NCI-H1105 treated with DMSO at 0.1 percent for 48 hours (cell line): ENCODE results near the gene GPI.

Experiments
- DNase-seq: peaks from one replicate; lab custom pipeline; 2025; lab: John Stamatoyannopoulos, UW

The GPI gene

DNA sequence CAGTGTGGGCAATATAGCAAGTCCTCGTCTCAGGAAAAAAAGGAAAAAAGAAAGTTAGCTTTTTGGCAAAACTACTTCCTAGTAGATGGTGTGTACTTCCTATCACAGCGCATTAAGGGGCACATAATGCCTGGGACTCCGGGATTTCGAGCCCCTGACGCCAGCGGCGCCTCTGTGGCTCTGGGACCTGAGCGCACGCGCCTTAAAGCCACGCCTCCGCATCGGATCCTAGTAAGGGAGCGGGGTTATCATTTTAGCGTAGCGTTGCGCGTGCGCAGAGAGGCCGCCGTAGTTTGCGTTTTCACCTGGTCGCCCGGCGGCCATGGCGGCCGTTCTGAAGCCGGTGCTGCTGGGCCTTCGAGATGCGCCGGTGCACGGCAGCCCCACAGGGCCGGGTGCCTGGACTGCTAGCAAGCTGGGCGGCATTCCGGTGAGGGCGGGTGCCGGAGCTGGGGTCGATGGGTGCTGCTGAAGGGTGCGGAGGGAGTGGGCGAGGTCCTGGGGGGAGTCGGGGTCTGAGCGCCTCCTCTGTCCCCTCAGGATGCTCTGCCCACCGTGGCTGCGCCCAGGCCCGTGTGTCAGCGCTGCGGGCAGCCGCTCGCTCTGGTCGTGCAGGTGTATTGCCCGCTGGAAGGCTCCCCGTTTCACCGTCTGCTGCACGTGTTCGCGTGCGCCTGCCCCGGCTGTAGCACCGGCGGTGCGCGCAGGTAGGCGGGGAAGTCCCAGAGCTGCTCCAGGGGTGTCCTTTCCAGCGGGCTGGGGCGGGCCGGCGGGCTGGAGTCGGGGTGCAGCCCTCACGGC, 39.3 kb downstream of the GPI start, which contains the start of gene PDCD2L:
Gene PDCD2L, plus strand, starts transcription at position 291 of the 801 bp plus-strand sequence. Its CDS starts 32 bp downstream, at position 323.
- DNase-seq, result peak; percentile 95

DNA sequence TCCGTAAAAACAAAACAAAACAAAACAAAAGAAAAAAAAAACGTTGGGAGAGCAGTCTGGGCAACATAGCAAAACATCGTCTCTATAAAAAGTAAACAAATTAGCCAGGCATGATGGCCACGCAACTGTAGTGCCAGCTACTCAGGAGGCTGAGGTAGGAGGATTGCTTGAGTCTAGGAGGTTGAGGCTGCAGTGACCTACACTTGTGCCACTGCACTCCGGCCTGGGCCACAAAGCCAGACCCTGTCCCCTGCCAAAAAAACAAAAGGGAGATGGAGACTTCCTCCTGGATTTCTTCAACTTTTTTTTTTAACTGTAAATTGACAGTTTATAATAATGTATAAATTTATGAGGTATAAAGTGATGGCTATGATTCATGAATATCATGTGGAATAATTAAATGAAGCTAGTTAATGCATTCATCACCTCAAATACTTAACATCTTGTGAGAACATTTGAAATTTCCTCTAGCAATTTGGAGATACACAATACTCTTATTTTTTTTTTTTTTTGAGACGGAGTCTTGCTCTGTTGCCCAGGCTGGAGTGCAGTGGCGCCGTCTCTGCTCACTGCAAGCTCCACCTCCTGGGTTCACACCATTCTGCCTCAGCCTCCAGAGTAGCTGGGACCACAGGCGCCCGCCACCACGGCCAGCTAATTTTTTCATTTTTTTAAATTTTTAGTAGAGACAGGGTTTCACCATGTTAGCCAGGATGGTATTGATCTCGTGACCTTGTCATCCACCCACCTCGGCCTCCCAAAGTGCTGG, 41.1 kb downstream of the GPI start:
- DNase-seq, result no peak

DNA sequence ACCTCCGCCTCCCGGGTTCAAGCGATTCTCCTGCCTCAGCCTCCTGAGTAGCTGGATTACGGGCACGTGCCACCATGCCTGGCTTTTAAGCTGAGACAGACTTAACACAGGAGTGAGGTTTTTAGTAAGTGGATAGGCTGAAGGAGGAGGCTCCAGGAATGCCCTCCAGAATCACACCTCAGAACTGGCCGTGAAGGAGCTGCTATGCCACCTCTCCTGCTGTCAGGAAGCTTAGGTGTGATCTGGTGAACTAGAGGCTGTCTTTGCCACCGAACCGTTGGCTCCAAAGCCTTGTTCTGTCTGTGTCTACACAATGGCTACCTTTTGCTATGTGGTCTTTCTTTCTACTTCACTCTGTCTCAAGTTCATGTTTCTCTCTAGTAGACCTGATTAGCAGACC, 43.4 kb downstream of the GPI start:
- DNase-seq, result no peak

DNA sequence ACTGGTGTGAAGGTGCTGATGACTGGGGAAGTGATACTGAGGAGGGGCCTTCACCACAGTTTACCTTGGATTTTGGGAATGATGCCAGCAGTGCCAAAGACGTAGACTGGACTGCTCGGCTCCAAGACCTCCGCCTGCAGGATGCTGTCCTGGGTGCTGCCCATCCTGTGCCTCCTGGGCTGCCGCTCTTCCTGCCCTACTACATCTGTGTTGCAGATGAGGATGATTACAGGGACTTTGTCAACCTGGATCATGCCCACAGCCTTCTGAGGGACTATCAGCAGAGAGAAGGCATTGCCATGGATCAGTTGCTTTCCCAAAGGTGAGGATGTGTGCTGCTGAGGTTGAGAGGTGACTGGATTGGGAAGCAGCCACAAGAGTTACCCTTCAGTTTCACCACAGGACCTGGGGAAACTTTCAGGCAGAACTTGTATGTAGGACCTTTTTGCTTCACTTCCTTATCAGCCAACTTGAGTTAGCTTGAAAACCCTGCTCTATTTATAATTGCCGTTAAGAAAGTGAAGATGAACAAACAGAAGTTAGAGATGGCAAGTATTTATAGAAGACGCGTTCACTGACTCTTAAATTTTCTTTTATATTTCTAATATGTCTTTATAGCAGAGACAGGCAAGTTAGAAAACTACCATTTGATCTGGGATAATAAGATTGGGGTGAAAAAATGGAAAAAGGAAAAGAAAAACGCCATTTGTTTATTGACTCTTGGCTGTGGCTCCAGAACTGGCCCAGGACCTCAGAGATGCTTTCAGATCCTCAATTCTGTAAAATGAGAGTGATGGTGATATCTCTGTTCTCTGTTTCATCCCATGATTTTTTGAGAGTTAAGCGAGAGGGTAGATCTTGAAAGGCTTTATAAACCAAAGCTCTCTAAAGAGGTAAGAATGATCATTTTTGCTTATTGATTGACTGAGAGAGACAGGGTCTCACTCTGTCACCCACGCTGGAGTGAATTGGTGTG, 44.5 kb downstream of the GPI start:
- DNase-seq, result no peak

DNA sequence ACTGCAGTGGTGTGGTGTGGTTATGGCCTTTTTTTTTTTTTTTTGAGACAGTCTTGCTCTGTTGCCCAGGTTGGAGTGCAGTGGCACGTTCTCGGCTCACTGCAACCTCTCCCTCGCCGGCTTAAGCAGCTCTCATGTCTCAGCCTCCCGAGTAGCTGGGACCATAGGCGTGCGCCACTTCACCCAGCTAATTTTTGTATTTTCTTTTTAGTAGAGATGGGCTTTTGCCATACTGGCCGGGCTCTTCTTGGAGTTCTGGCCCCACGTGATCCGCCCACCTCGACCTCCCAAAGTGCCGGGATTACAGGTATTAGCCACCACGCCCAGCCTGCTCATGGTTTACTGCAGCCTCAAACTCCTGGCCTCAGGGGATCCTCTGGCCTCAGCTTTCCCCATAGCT, 46.2 kb downstream of the GPI start:
- no peak for DNase-seq

DNA sequence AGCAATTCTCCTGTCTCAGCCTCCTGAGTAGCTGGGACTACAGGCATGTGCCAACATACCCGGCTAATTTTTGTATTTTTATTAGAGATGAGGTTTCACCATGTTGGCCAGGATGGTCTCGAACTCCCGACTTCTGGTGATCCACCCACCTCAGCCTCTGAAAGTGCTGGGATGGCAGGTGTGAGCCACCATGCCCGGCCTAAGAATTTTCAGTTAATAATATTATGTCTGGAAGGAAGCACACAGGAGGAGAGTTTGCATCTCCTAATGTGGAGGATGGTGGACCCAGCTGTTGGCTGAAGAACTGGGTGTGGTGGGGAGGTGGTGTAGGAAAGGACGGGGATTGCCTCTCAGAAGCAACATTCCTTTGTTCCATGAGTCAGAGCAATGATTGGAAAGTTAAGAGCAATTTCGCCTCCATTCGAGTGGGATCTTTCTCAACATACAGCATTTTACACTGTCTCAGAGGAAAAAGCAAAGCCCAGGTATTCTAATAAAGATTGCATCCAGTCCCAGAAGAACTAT, 51.1 kb downstream of the GPI start:
- DNase-seq, result no peak

DNA sequence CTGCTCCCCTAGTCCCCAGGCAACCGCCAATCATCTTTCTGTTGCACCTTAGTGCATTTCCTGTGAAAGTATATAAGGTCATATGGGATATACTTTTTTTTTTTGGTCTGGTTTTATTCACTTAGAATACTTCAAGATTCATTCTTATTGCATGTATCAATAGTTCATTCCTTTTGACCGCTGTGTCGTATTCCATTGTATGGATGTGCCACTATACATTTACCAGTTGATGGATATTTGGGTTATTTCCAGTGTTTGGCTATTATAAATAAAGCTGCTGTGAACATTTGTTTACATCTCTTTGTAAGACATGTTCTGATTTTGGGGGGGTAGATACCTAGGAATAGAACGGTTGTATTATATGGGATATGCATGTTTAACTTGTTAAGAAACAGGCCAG, 53.3 kb downstream of the GPI start:
- DNase-seq, result no peak

DNA sequence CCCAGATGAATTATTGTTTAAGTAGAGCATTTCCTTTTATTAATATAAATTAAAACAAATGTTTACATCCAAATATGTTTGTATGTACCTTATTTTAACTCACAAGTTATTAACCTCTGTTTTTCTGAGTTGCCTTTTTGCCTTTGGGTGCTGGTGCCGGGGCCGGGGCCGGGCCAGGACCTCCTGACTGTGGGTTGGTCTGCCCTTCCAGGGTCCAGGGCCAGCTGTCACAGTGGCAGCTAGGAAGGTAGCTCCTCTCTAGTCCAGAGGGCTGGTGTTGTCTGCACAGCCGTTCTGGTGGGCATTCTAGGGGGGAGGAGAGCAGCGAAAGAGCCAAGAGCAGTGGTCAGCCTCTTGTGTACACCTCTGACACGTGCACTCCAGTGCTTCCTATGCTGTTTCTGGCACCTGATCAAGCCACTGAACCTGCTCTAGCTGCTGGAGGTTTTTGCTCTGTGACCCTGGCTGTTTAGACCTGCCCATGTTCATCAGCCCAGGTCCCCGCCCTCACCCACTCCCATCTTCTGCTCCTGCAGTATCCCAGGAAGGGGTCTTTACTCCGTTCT, 61.2 kb downstream of the GPI start:
- DNase-seq, result no peak

DNA sequence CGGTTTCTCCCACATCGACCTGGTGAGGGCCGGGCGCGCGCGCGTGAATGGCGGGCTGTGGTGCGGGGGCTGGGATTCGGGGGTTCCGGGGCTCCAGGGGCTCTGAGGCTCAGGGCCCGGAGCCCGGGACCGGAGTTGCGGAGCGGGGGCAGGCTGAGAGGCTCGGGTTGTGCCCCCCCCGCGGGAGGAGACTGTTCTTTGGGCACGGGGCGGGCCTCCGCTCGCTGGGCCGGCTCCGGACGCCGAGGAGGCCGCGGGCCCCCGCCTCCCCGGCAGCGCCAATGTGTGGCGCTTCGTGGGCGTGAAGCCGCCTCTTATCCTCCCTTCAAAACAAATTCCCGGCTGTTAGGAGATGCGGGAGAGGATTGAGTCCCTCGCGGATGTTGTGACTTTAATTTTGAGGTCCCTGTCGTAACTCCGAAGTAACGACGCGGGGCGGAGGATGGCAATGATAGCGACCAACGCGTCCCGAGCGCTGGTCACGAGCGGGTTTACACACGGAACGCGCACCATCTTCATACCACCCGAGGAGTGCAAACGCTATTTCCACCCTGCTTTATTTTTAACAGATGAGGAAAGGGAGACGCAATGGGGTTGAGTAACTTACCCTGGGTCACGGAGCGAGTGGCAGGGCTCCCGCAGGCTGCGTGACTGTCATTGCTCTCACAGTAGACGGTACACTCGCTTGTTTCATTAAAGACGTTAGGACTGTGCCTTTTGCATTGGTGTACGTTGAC, 63.7 kb downstream of the GPI start:
- DNase-seq, result no peak

DNA sequence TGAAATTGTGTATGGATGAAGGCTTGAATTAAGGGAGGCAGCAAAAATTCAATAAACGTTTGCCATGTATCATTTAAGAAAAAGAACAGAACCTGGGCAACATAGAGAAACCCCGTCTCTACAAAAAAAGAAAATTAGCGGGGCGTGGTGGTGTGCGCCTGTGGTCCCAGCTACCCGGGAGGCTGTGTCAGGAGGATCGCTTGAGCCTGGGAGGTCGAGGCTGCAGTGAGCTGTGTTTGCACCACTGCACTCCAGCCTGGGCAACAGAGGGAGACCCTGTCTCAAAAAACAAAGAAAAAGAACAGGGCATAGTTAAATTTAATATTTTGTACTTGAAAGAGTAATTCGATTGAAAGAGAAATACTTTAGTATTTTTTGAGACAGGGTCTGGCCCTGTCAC, 64.6 kb downstream of the GPI start:
- no peak for DNase-seq

DNA sequence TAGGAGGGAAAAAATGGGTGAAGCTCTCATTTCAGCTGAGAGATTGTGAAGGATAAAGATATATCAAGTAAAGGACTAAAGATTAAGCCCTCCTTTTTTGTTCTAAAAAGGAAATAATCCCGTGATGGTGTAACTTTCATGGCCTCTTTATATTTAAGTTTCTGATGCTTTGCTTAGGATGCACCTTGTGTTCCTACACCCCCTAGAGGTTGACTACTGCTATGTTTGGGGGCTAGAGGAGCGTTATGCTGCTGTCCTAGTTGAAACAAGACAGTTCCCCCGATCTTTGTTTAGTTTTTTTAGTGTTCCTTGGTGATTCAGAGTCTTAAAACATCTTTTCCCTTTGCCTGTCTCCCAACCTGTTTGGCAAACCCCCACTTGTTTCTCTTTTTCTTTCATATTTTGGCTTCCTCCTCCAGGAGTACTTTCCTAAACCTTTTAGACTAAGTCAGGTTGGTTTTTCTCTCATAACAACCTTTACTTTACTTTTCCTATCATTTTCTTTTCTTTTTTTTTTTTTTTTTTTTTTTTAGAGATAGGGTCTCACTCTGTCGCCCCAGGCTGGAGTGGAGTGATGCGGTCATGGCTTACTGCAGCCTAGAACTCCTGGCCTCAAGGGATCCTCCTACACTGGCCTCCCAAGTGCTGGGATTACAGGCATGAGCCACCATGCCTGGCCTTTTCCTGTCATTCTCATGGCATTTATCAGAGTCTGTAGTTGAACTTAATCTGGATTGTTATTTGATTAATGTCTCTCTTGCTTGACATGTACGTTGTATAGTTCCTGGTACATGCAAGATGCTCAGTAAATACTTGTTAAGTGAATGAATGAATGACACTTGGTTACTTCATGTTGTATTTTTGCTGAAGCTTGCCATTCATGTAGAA, 66.0 kb downstream of the GPI start:
- DNase-seq, result peak; percentile 21

DNA sequence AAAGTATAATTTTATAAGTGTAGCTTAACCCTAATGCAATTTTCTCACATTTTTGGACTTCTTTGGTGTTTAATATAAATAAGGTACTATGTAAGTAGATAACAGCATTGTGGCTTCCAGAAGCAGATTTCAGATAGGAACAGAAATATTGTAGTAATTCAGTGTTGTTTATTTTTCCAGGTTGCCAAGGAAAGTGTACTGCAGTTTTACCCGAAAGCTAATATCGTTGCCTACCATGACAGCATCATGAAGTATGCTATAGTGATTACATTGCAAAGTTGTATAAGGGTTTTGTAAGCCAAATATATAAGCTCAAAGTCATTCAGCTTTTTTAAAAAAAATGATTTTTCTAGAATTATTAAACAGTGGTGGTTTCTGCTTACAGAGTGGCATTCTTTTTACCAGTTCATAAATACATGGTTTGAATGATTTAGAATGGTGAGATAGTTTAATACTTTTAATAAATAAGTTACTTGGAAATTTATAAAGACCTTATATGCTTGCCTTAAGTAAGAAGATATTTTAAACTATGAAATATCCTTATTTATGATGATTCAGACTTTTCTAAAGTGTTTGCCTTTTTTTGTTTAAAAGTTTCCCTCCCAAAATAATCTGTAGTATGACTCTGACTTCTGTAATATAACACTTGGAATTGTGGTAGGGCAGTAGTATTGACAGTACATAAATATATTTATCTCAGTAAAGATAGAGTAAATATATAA, 66.8 kb downstream of the GPI start:
- DNase-seq, result no peak

DNA sequence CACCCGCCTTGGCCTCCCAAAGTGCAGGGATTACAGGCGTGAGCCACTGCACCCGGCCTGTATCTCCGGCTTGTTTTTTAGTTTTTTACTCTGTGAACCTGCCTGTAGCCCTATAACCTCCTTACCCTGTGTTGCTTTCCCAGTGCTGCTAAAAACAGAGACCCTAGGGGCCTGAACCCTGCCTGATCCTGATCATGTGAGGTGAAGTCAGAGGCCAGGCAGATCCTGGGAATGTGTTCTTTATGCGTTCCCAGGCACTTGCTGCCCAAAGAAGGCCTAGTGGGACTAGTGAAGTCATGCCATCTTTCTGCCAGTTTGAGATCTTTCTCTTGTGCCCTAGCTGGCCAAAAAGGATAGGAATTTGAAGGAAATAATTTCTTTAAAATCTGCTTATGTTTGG, 67.8 kb downstream of the GPI start:
- DNase-seq, result no peak

DNA sequence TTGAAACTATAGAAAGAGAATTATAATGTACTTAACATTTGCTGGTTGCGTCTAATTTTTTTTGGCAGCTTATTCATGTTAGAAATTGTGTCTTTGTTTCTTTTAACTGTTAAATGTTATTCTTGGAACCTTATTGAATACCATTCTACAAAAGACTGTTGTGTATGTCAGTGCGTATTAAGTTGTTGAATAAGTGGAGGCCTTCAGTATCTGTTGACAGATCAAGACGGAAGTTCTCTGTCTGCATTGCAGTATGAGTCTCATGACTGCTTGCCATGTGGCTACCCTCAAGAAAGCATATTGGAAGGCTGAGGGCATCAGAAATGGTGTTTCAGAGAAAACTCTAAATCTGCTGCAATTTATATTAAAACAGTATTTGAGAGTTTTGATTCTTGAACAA, 71.7 kb downstream of the GPI start:
- no peak for DNase-seq

DNA sequence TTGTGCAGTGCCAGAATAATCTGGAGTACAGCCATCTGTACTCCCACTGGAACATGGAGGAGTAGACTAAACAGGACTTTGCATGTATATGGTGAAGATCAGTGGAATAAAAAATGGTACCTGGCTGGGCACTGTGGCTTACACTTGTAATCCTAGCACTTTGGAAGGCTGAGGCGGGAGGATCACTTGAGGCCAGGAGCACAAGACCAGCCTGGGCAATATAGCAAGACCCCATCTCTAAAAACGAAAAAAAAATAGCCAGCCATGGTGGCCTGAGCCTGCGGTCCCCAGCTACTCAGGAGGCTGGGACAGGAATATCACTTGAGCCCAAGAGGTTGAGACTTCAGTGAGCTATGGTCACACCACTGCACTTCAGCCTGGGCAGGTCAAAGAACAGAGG, 83.2 kb downstream of the GPI start:
- no peak for DNase-seq
